ENCODE results near the gene ARHGAP1. TPM values are rescaled to one million over a fixed set of nuclear protein-coding genes. Genes with fewer than 3 reads are reported as not detected.

Gene ARHGAP1
- total RNA-seq, 2 experiments from 2014 or later = 16.3 to 42.6 TPM

- peak overlapping the region; percentile 63 for H2AFZ ChIP-seq (ENCODE audit: low read length)
- no peak for DNase-seq (ENCODE audit: low spot score)
- peaks cover 19% of the 10 kb centered on the region for H3K4me1 ChIP-seq (ENCODE audit: insufficient read depth, low read length, poor library complexity, severe bottlenecking)
- no peaks in the 10 kb centered on the region for H3K9me2 ChIP-seq (ENCODE audit: insufficient read depth, low read length)
- ChIA-PET POLR2A (interaction anchor here (0.6 to 1.5 kb wide), 9 partner anchors 10 to 838 kb away, joined by 3 to 10 read pairs (median 5); partner anchors contain the start of genes ATG13 and HARBI1), CTCF (ENCODE audit: unreplicated experiment) (interaction anchor here (1.2 kb wide), 1 partner anchor 451 kb away, joined by 4 read pairs; no protein-coding TSS in a partner anchor)
- peak overlapping the region; percentile 92 for H3K4me3 ChIP-seq (ENCODE audit: low read depth, low read length, poor library complexity, severe bottlenecking)
- H3K9me3 ChIP-seq (ENCODE audit: low read length) = no peaks in the 10 kb centered on the region
- TSS peak; percentile 84 for BruUV-seq (replicated peaks)
- H3K36me3 ChIP-seq (ENCODE audit: insufficient read depth, low read length) = peaks cover 39% of the 10 kb centered on the region
- no peaks in the 10 kb centered on the region for H4K20me1 ChIP-seq (ENCODE audit: insufficient read depth, low read length)
- peak overlapping the region; percentile 92 for H3K4me2 ChIP-seq (ENCODE audit: low read length)
- peak overlapping the region; percentile 49 for H3K27ac ChIP-seq (ENCODE audit: low read depth, low read length, poor library complexity, severe bottlenecking)
- intact Hi-C loops (cut with micrococcal nuclease; ENCODE audit: unreplicated experiment) = no loop called here
- no peak for TF ChIP-seq EZH2phosphoT487 (IDR thresholded peaks at IDR 0.05; ENCODE audit: borderline replicate concordance, low read depth, low read length)
- H3K79me2 ChIP-seq (ENCODE audit: insufficient read depth, low read depth, low read length) = peaks cover 35% of the 10 kb centered on the region
Measured at GRCh38 chr11:46701078-46701654, 747 bp upstream of the ARHGAP1 start.

- no peak overlapping the region for H2AFZ ChIP-seq (ENCODE audit: low read length)
- H3K9me2 ChIP-seq (ENCODE audit: insufficient read depth, low read length) = no peaks in the 10 kb centered on the region
- H4K20me1 ChIP-seq (ENCODE audit: insufficient read depth, low read length) = no peaks in the 10 kb centered on the region
- no peak overlapping the region for H3K4me2 ChIP-seq (ENCODE audit: low read length)
- no peak for DNase-seq (ENCODE audit: low spot score)
- CTCF ChIA-PET (ENCODE audit: unreplicated experiment) = no interaction called here
- no peak overlapping the region for H3K4me3 ChIP-seq (ENCODE audit: low read depth, low read length, poor library complexity, severe bottlenecking)
- H3K36me3 ChIP-seq (ENCODE audit: insufficient read depth, low read length) = peaks cover 35% of the 10 kb centered on the region
- H3K4me1 ChIP-seq (ENCODE audit: insufficient read depth, low read length, poor library complexity, severe bottlenecking) = peaks cover 19% of the 10 kb centered on the region
- no TSS peak for BruUV-seq (replicated peaks)
- POLR2A ChIA-PET = interaction anchor here (0.5 to 1.6 kb wide), 4 partner anchors 15 to 1128 kb away, joined by 3 to 4 read pairs (median 4); no protein-coding TSS in a partner anchor
- no peak for TF ChIP-seq EZH2phosphoT487 (IDR thresholded peaks at IDR 0.05; ENCODE audit: borderline replicate concordance, low read depth, low read length)
- TF ChIP-seq CTCF (conservative IDR thresholded peaks at IDR 0.05; ENCODE audit: low read length) = no peak
- peaks cover 35% of the 10 kb centered on the region for H3K79me2 ChIP-seq (ENCODE audit: insufficient read depth, low read depth, low read length)
- no peak overlapping the region for H3K27ac ChIP-seq (ENCODE audit: low read depth, low read length, poor library complexity, severe bottlenecking)
- intact Hi-C loops (cut with micrococcal nuclease; ENCODE audit: unreplicated experiment) = no loop called here
- H3K9me3 ChIP-seq (ENCODE audit: low read length) = no peaks in the 10 kb centered on the region
Measured at GRCh38 chr11:46698597-46698996, 1.8 kb downstream of the ARHGAP1 start.

GRCh38 chr11:46697723-46698122 lies 2.7 kb downstream of the ARHGAP1 start:
- intact Hi-C loops (cut with micrococcal nuclease; ENCODE audit: unreplicated experiment) = no loop called here
- H3K27ac ChIP-seq (ENCODE audit: low read depth, low read length, poor library complexity, severe bottlenecking) = no peak overlapping the region
- no peaks in the 10 kb centered on the region for H4K20me1 ChIP-seq (ENCODE audit: insufficient read depth, low read length)
- H3K36me3 ChIP-seq (ENCODE audit: insufficient read depth, low read length) = peaks cover 27% of the 10 kb centered on the region
- peaks cover 15% of the 10 kb centered on the region for H3K4me1 ChIP-seq (ENCODE audit: insufficient read depth, low read length, poor library complexity, severe bottlenecking)
- H3K79me2 ChIP-seq (ENCODE audit: insufficient read depth, low read depth, low read length) = peaks cover 33% of the 10 kb centered on the region
- H3K9me2 ChIP-seq (ENCODE audit: insufficient read depth, low read length) = no peaks in the 10 kb centered on the region
- no peak for DNase-seq (ENCODE audit: low spot score)
- BruUV-seq (replicated peaks) = no TSS peak
- CTCF ChIA-PET (ENCODE audit: unreplicated experiment) = no interaction called here
- POLR2A ChIA-PET = interaction anchor here (0.5 to 0.7 kb wide), 2 partner anchors 67 to 147 kb away, joined by 3 read pairs; no protein-coding TSS in a partner anchor
- no peak overlapping the region for H2AFZ ChIP-seq (ENCODE audit: low read length)
- no peak overlapping the region for H3K4me3 ChIP-seq (ENCODE audit: low read depth, low read length, poor library complexity, severe bottlenecking)
- TF ChIP-seq CTCF (conservative IDR thresholded peaks at IDR 0.05; ENCODE audit: low read length) (no peak), EZH2phosphoT487 (IDR thresholded peaks at IDR 0.05; ENCODE audit: borderline replicate concordance, low read depth, low read length) (no peak)
- H3K4me2 ChIP-seq (ENCODE audit: low read length) = no peak overlapping the region; the same call in 1 of the 2 replicates
- no peaks in the 10 kb centered on the region for H3K9me3 ChIP-seq (ENCODE audit: low read length)
